Skeletal muscle satellite cell (primary cell): ENCODE results near the gene CFAP99.

ENCODE experiments used
- H3K27me3 ChIP-seq: 2 replicates; pipeline ENCODE4 v1.7.0; 2013; ENCODE audit warnings: low read length; ENCODE audit not compliant: control insufficient read depth, insufficient read depth
- H3K36me3 ChIP-seq: 2 replicates; pipeline ENCODE4 v1.7.0; 2013; ENCODE audit warnings: mild to moderate bottlenecking, control low read depth, low read length; ENCODE audit not compliant: insufficient read depth
- H3K4me1 ChIP-seq: 2 replicates; pipeline ENCODE4 v1.7.0; 2013; ENCODE audit warnings: low read length; ENCODE audit not compliant: control insufficient read depth, insufficient read depth
- H3K4me2 ChIP-seq: 2 replicates; pipeline ENCODE4 v1.7.0; 2013; ENCODE audit warnings: mild to moderate bottlenecking, low read length
- H3K4me3 ChIP-seq: 2 replicates; pipeline ENCODE4 v1.7.0; 2013; ENCODE audit warnings: low read length
- H3K9ac ChIP-seq: 2 replicates; pipeline ENCODE4 v1.7.0; 2013; ENCODE audit warnings: mild to moderate bottlenecking, low read depth, low read length, moderate library complexity
- H3K9me3 ChIP-seq: replicated peaks from 2 replicates; pipeline ENCODE4 v1.7.0; 2013; ENCODE audit warnings: mild to moderate bottlenecking, control low read depth, low read length

The CFAP99 gene

GRCh38 chr4:2434420-2434819, 15.7 kb downstream of the CFAP99 start:
- Histone ChIP-seq H3K4me2 (no peak overlapping the region), H3K36me3 (no peaks in the 10 kb centered on the region), H3K4me3 (no peak overlapping the region), H3K9me3 (no peaks in the 10 kb centered on the region), H3K9ac (no peak overlapping the region), H3K4me1 (peaks cover 13% of the 10 kb centered on the region), H3K27me3 (peaks cover 3% of the 10 kb centered on the region)

DNA sequence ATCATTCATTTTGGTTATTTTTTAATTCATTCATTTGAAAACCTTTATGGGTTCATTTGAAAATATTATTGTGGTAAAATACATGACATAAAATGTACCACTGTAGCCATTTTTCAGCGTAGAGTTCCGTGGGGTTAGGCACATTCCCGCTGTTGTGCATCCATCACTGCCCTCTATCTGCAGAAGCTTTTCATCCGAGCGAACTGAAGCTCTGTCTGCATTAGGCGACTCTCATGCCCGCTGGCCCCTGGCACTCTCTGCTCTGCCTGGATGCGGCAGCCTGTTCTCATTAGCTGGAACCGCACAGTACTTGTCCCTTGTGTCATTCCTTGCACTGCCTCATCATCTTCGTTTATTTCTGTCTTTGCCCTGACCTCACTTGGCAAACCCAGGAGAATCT, 17.5 kb downstream of the CFAP99 start:
- Histone ChIP-seq H3K9ac (no peak overlapping the region), H3K4me3 (no peak overlapping the region)

GRCh38 chr4:2436761-2437474, 18.2 kb downstream of the CFAP99 start:
- H3K9ac ChIP-seq = no peak overlapping the region
- no peak overlapping the region for H3K4me3 ChIP-seq
- peaks cover 3% of the 10 kb centered on the region for H3K27me3 ChIP-seq
- peaks cover 13% of the 10 kb centered on the region for H3K4me1 ChIP-seq
- H3K36me3 ChIP-seq = no peaks in the 10 kb centered on the region
- H3K4me2 ChIP-seq = no peak overlapping the region
- no peaks in the 10 kb centered on the region for H3K9me3 ChIP-seq

More for the DNA sequence above, 17.5 kb downstream of the CFAP99 start:
- Histone ChIP-seq H3K36me3 (no peaks in the 10 kb centered on the region), H3K9me3 (no peaks in the 10 kb centered on the region), H3K4me1 (peaks cover 13% of the 10 kb centered on the region), H3K4me2 (no peak overlapping the region), H3K27me3 (peaks cover 3% of the 10 kb centered on the region)

GRCh38 chr4:2437475-2438215, 18.9 kb downstream of the CFAP99 start:
- H3K27me3 ChIP-seq = peaks cover 3% of the 10 kb centered on the region
- H3K9ac ChIP-seq = no peak overlapping the region
- H3K9me3 ChIP-seq = no peaks in the 10 kb centered on the region
- no peak overlapping the region for H3K4me2 ChIP-seq
- H3K4me3 ChIP-seq = no peak overlapping the region
- H3K4me1 ChIP-seq = peaks cover 13% of the 10 kb centered on the region
- no peaks in the 10 kb centered on the region for H3K36me3 ChIP-seq

GRCh38 chr4:2438822-2439718, 20.3 kb downstream of the CFAP99 start:
- Histone ChIP-seq H3K4me2 (no peak overlapping the region), H3K4me1 (peaks cover under 1% of the 10 kb centered on the region), H3K9me3 (no peaks in the 10 kb centered on the region), H3K4me3 (no peak overlapping the region), H3K27me3 (no peaks in the 10 kb centered on the region), H3K9ac (no peak overlapping the region), H3K36me3 (no peaks in the 10 kb centered on the region)

- Histone ChIP-seq H3K4me3 (no peak overlapping the region), H3K9me3 (no peaks in the 10 kb centered on the region), H3K4me2 (no peak overlapping the region), H3K9ac (no peak overlapping the region), H3K27me3 (peaks cover 5% of the 10 kb centered on the region), H3K36me3 (no peaks in the 10 kb centered on the region), H3K4me1 (no peaks in the 10 kb centered on the region)
Measured at GRCh38 chr4:2441393-2442174, 22.8 kb downstream of the CFAP99 start.

- Histone ChIP-seq H3K4me3 (no peak overlapping the region), H3K36me3 (no peaks in the 10 kb centered on the region), H3K9ac (no peak overlapping the region), H3K4me1 (no peaks in the 10 kb centered on the region), H3K4me2 (no peak overlapping the region), H3K27me3 (peaks cover 7% of the 10 kb centered on the region), H3K9me3 (no peaks in the 10 kb centered on the region)
Measured at GRCh38 chr4:2442175-2442993, 23.6 kb downstream of the CFAP99 start.

- H3K4me1 ChIP-seq = no peaks in the 10 kb centered on the region
- no peaks in the 10 kb centered on the region for H3K9me3 ChIP-seq
- H3K9ac ChIP-seq = no peak overlapping the region
- no peaks in the 10 kb centered on the region for H3K36me3 ChIP-seq
- peaks cover 11% of the 10 kb centered on the region for H3K27me3 ChIP-seq
- no peak overlapping the region for H3K4me2 ChIP-seq
- H3K4me3 ChIP-seq = no peak overlapping the region
Measured at GRCh38 chr4:2443061-2443730, 24.4 kb downstream of the CFAP99 start.

- Histone ChIP-seq H3K4me1 (no peaks in the 10 kb centered on the region), H3K36me3 (no peaks in the 10 kb centered on the region), H3K9ac (no peak overlapping the region), H3K4me2 (no peak overlapping the region), H3K27me3 (peaks cover 17% of the 10 kb centered on the region), H3K9me3 (no peaks in the 10 kb centered on the region), H3K4me3 (no peak overlapping the region)
Measured at GRCh38 chr4:2443956-2444740, 25.4 kb downstream of the CFAP99 start.
